GM18951 (cell line): ENCODE measurements around the gene FAM227A.

Experiments used
- POLR2A ChIP-seq: IDR thresholded peaks from 4 replicates; pipeline ENCODE4 v1.6.1; 2011; ENCODE audit warnings: mild to moderate bottlenecking; ENCODE audit not compliant: insufficient read length, insufficient read depth; ENCODE audit errors: extremely low read depth
- in situ Hi-C: fragments of 300-500 bp; cut with MboI; formaldehyde crosslinking; loops from one replicate; pipeline ENCODE4 v1.12.0; 2022; ENCODE audit warnings: low sequenced_read_pairs, mixed read lengths, inconsistent platforms; ENCODE audit not compliant: unreplicated experiment

The FAM227A gene

GRCh38 chr22:38656256-38657044 lies at the start of gene FAM227A, which contains the start of gene CBY1:
FAM227A (minus strand) TSS chr22:38656392; CDS start chr22:38650168, 6,224 bp downstream.
CBY1 (plus strand) TSS chr22:38656638; CDS start chr22:38668055, 11,417 bp downstream.
- peak; percentile 65 for TF ChIP-seq POLR2A
- in situ Hi-C loops = no loop called here

- peak; percentile 97 for TF ChIP-seq POLR2A
- in situ Hi-C loops = no loop called here
Measured at GRCh38 chr22:38705235-38706100, 49.3 kb upstream of the FAM227A start, which contains the start of gene GTPBP1. GTPBP1 (plus strand) TSS chr22:38705944; CDS start chr22:38705956, 12 bp downstream.

GRCh38 chr22:38704654-38705234 lies 48.6 kb upstream of the FAM227A start:
- in situ Hi-C loops = no loop called here
- TF ChIP-seq POLR2A = no peak

- TF ChIP-seq POLR2A = peak; percentile 92
- in situ Hi-C loops = no loop called here
Measured at GRCh38 chr22:38700789-38701628, 44.8 kb upstream of the FAM227A start, which contains the start of gene JOSD1. JOSD1 (minus strand) TSS chr22:38700943; CDS start chr22:38699987, 956 bp downstream.

GRCh38 chr22:38700270-38700788 lies 44.1 kb upstream of the FAM227A start:
- in situ Hi-C loops = no loop called here
- TF ChIP-seq POLR2A = no peak

GRCh38 chr22:38699784-38700183 lies 43.6 kb upstream of the FAM227A start:
- in situ Hi-C loops = no loop called here
- TF ChIP-seq POLR2A = no peak

GRCh38 chr22:38699143-38699542 lies 43.0 kb upstream of the FAM227A start:
- TF ChIP-seq POLR2A = no peak
- in situ Hi-C loops = no loop called here

- in situ Hi-C loops = no loop called here
- TF ChIP-seq POLR2A = no peak
Measured at GRCh38 chr22:38698407-38699094, 42.4 kb upstream of the FAM227A start.

GRCh38 chr22:38697425-38698089 lies 41.4 kb upstream of the FAM227A start:
- no peak for TF ChIP-seq POLR2A

GRCh38 chr22:38696606-38697424 lies 40.6 kb upstream of the FAM227A start:
- in situ Hi-C loops = no loop called here

More at GRCh38 chr22:38697425-38698089, 41.4 kb upstream of the FAM227A start:
- in situ Hi-C loops = no loop called here

More at GRCh38 chr22:38696606-38697424, 40.6 kb upstream of the FAM227A start:
- no peak for TF ChIP-seq POLR2A
